Tibial artery (tissue), 4 donors: ENCODE measurements around the gene COL25A1.

ENCODE experiments used
- DNase-seq, 2 donors: peaks; one replicate each; pipeline ENCODE4 v3.0.0-alpha.2; 2019
- H3K27ac ChIP-seq, 2 donors: fragments of 200-600 bp; sonication (generic) in 1 of 2; 1 replicate in 1 of 2; 2 replicates in 1 of 2; pipeline ENCODE4 v1.5.1; 2018 to 2019; ENCODE audit warnings: mild to moderate bottlenecking in 1 of 2
- H3K27me3 ChIP-seq, 2 donors: fragments of 200-600 bp; sonication (generic) in 1 of 2; one replicate each; pipeline versions ENCODE4 v1.5.1 to v1.6.0; 2016 to 2019
- H3K36me3 ChIP-seq, 3 donors: fragments of 200-600 bp; sonication (generic) in 2 of 3; one replicate each; pipeline ENCODE4 v1.5.1; 2016 to 2019; ENCODE audit warnings: mild to moderate bottlenecking in 2 of 3
- H3K4me1 ChIP-seq, 4 donors: fragments of 200-600 bp; sonication (generic) in 2 of 4; 1 replicate in 3 of 4; 2 replicates in 1 of 4; pipeline ENCODE4 v1.5.1; 2016 to 2019
- H3K4me3 ChIP-seq, 2 donors: fragments of 200-600 bp; sonication (generic) in 1 of 2; 1 replicate in 1 of 2; 2 replicates in 1 of 2; pipeline ENCODE4 v1.5.1; 2018 to 2019; ENCODE audit warnings: mild to moderate bottlenecking in 2 of 2
- H3K9me3 ChIP-seq, 3 donors: fragments of 200-600 bp; sonication (generic) in 1 of 3; one replicate each; pipeline ENCODE4 v1.5.1; 2016 to 2019
- intact Hi-C: fragments of 100-400 bp; cut with DNase I; formaldehyde crosslinking; loops from one replicate; pipeline ENCODE4 v1.15.0; 2023; ENCODE audit warnings: low total_unique reads
- TF ChIP-seq, protein P1 (sequence below), 2 experiments: fragments of 200-600 bp in 1 of 2; fragments of 450-650 bp in 1 of 2; IDR thresholded peaks; one replicate each; pipeline ENCODE4 v1.5.1; 2017 to 2019; ENCODE audit warnings: antibody characterized with exemption in 2 of 2, mild to moderate bottlenecking in 1 of 2, moderate library complexity in 1 of 2

COL25A1 gene

DNA sequence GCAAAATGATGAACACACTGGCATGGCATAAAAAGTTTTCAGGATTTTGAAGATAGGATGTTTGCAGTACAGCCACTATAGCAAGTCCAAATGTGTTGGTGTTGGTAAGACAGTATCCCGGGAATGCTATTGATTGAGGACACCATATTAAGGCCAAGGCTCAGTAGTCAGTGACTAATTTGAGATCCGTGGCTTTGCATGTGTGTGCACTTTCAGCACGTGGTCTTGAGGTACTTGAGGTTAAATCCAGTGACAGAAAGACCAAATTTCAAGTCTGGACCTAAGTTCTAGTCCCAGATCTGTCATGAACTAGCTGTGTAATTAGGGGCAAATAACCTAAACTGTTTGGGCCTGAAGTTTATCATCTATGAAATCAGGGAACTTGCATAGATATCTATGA lies 463.1 kb downstream of the COL25A1 start:
- Histone ChIP-seq H3K9me3 (no peaks in the 10 kb centered on the region), H3K27me3 (no peaks in the 10 kb centered on the region), H3K36me3 (no peaks in the 10 kb centered on the region), H3K27ac (no peak overlapping the region), H3K4me1 (no peaks in the 10 kb centered on the region), H3K4me3 (no peak overlapping the region)
- TF ChIP-seq, protein P1, sequence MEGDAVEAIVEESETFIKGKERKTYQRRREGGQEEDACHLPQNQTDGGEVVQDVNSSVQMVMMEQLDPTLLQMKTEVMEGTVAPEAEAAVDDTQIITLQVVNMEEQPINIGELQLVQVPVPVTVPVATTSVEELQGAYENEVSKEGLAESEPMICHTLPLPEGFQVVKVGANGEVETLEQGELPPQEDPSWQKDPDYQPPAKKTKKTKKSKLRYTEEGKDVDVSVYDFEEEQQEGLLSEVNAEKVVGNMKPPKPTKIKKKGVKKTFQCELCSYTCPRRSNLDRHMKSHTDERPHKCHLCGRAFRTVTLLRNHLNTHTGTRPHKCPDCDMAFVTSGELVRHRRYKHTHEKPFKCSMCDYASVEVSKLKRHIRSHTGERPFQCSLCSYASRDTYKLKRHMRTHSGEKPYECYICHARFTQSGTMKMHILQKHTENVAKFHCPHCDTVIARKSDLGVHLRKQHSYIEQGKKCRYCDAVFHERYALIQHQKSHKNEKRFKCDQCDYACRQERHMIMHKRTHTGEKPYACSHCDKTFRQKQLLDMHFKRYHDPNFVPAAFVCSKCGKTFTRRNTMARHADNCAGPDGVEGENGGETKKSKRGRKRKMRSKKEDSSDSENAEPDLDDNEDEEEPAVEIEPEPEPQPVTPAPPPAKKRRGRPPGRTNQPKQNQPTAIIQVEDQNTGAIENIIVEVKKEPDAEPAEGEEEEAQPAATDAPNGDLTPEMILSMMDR (IDR thresholded peaks at IDR 0.05): no peak
- intact Hi-C loops: no loop called here
- no peak for DNase-seq

DNA sequence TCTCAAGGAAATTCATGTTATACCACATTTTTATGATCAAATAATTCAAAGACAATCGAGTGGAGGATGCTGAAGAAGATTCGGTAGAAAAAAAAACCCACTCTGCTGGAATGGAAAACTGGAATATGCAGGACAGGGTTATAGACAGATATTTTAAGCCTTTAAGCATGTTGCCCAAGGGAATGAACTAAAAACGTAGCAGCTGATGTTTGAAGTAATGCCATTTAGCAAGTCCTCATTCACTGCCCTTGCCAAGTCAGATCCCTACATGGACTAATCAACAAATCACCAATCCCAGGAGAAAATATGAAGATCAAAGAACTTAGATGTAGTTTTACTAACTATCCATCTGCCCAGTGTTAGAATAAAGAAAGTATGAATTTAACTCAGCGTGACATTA lies 464.0 kb downstream of the COL25A1 start:
- TF ChIP-seq, protein P1 (IDR thresholded peaks at IDR 0.05): no peak
- Histone ChIP-seq H3K4me1 (no peaks in the 10 kb centered on the region), H3K4me3 (no peak overlapping the region), H3K9me3 (no peaks in the 10 kb centered on the region), H3K27ac (no peak overlapping the region), H3K27me3 (no peaks in the 10 kb centered on the region), H3K36me3 (no peaks in the 10 kb centered on the region)
- DNase-seq: no peak
- intact Hi-C loops: no loop called here

DNA sequence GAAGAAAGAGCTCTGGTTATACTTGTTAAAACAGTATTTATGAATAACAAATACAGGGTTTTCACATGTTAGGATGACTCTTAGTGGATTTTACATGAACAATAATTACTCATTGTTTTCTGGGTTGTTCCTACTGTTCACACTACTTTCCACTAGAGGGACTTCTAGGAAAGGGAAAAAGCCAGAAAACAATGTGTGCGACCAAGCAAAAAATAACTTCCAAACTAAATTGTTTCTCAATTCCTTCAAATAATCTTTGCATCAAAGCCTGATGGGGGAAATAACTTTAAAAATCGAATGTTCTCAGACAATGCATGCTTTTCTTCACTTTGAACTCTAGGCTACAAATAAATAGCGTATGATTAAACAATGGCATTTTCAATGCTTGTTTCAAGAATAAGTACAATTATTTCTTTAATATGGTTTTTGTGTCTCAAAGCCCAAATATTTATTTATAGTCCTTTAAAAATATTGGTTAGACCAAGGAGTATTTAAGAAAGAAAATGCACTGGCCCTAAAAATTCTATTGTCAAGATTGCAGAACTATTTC lies 467.5 kb downstream of the COL25A1 start:
- intact Hi-C loops: no loop called here
- Histone ChIP-seq H3K9me3 (no peaks in the 10 kb centered on the region), H3K4me3 (no peak overlapping the region), H3K27ac (no peak overlapping the region), H3K4me1 (peaks cover 0 to 4% (median 0%) of the 10 kb centered on the region in 4 donors), H3K36me3 (no peaks in the 10 kb centered on the region), H3K27me3 (no peaks in the 10 kb centered on the region)
- TF ChIP-seq, protein P1 (IDR thresholded peaks at IDR 0.05): peak; percentile 35 to 41
- no peak for DNase-seq

DNA sequence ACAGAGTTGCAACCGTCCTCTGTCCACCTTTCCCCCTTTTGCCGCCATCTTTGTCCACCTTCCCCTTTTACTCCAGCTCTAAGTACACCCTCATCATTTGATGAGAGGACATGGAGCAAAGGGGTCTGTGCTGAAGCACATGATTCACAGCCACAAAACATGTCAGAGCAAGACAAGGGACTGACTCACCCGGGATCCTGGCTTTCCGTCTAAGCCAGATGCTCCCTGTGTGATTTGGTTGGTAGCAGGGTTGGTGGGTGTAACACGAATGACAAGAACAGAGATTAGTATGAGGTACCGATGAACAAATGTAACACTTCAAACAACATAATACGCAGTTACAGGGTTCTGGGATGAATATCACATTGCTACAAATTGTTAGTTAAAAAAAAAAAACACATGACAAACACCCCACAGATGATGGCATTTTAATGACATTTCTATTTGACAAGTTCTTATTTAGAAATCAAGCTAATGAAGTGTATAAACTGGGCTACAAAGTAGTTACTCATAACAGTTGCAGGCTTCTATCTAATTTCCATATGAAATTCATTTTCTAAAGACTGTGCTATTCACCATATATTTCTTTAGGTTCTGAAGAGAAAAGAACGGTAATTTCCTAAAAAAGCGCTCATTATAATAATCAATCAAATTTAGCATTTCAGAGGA lies 468.2 kb downstream of the COL25A1 start:
- no peak overlapping the region for H3K4me3 ChIP-seq
- peaks cover 0 to 4% (median 0%) of the 10 kb centered on the region in 4 donors for H3K4me1 ChIP-seq
- TF ChIP-seq, protein P1 (IDR thresholded peaks at IDR 0.05): no peak
- no peaks in the 10 kb centered on the region for H3K9me3 ChIP-seq
- no peak overlapping the region for H3K27ac ChIP-seq
- no peak for DNase-seq
- intact Hi-C loops: no loop called here
- no peaks in the 10 kb centered on the region for H3K27me3 ChIP-seq
- H3K36me3 ChIP-seq: no peaks in the 10 kb centered on the region

DNA sequence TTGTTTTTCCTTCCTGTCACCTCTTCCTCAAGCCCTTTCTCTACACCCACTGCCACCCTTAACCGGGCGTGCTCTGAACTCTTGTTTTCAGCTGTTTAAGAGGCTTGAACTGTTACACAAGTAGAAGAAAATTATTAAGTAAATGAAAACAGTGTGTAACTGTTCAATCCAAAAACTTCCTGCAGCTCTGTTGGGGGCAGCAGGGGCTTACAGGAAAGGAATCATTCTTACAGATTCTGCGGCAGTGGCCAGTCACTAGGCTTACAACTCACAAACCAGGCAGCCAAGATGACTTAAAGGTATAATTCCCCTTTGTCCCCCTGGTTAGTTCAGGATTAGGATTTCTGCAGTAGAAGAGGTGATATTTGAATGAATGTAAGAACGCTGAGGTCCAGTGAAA lies 469.4 kb downstream of the COL25A1 start:
- H3K27me3 ChIP-seq: no peaks in the 10 kb centered on the region
- intact Hi-C loops: no loop called here
- DNase-seq: no peak
- H3K4me1 ChIP-seq: peaks cover 0 to 4% (median 0%) of the 10 kb centered on the region in 4 donors
- H3K36me3 ChIP-seq: no peaks in the 10 kb centered on the region
- TF ChIP-seq, protein P1 (IDR thresholded peaks at IDR 0.05): no peak
- H3K4me3 ChIP-seq: no peak overlapping the region
- H3K9me3 ChIP-seq: no peaks in the 10 kb centered on the region
- H3K27ac ChIP-seq: no peak overlapping the region
